Progenitor cell of endocrine pancreas (in vitro differentiated cells): ENCODE measurements around the gene KCNK15. TPM values are rescaled to one million over a fixed set of nuclear protein-coding genes. Genes with fewer than 3 reads are reported as not detected.
A peak's percentile ranks its signal among the peaks of the same experiment; 100 is the strongest.

Experiments
- DNase-seq: peaks from one replicate; pipeline ENCODE4 v3.0.0; 2021; ENCODE audit warnings: low spot score; ENCODE audit not compliant: unreplicated experiment
- H3K27ac Mint-ChIP-seq: 2 replicates; pipeline ENCODE4 v1.8.0; 2021; ENCODE audit warnings: mild to moderate bottlenecking, moderate library complexity, mixed read lengths
- H3K27me3 Mint-ChIP-seq: 2 replicates; pipeline ENCODE4 v1.8.0; 2021; ENCODE audit warnings: mixed read lengths
- H3K36me3 Mint-ChIP-seq: 2 replicates; pipeline ENCODE4 v1.8.0; 2022; ENCODE audit warnings: mixed read lengths; ENCODE audit not compliant: insufficient read depth
- H3K4me1 Mint-ChIP-seq: 2 replicates; pipeline ENCODE4 v1.8.0; 2021; ENCODE audit warnings: low read depth, mixed read lengths
- H3K4me3 Mint-ChIP-seq: 2 replicates; pipeline ENCODE4 v1.8.0; 2021; ENCODE audit warnings: low read depth, mild to moderate bottlenecking, moderate library complexity, mixed read lengths
- H3K9me3 Mint-ChIP-seq: 2 replicates; pipeline ENCODE4 v1.8.0; 2021; ENCODE audit warnings: low read depth, mixed read lengths
- CTCF ChIP-seq: fragments of 200-600 bp; sonication (generic); IDR thresholded peaks from one replicate; pipeline ENCODE4 v1.5.0; 2021; ENCODE audit warnings: antibody characterized with exemption, mild to moderate bottlenecking; ENCODE audit not compliant: unreplicated experiment
- total RNA-seq: library from RNA; stranded (reverse); gene quantifications from 2 replicates; pipeline ENCODE4 v1.2.1, GENCODE V29; 2021

Gene KCNK15
- total RNA-seq, 1 donor from 2014 or later: 0.22 TPM

GRCh38 chr20:44742304-44743079, 3.2 kb upstream of the KCNK15 start:
- Mint-ChIP-seq H3K4me3 (no peak overlapping the region), H3K36me3 (no peaks in the 10 kb centered on the region), H3K27me3 (peaks cover 54% of the 10 kb centered on the region), H3K9me3 (no peaks in the 10 kb centered on the region), H3K4me1 (peaks cover 11% of the 10 kb centered on the region), H3K27ac (no peak overlapping the region)
- TF ChIP-seq CTCF: no peak
- no peak for DNase-seq

GRCh38 chr20:44743080-44743701, 2.5 kb upstream of the KCNK15 start:
- Mint-ChIP-seq H3K27me3 (peaks cover 55% of the 10 kb centered on the region), H3K4me1 (peaks cover 11% of the 10 kb centered on the region), H3K36me3 (no peaks in the 10 kb centered on the region), H3K4me3 (no peak overlapping the region), H3K27ac (no peak overlapping the region), H3K9me3 (no peaks in the 10 kb centered on the region)
- no peak for TF ChIP-seq CTCF
- DNase-seq: no peak

GRCh38 chr20:44743916-44744655, 1.6 kb upstream of the KCNK15 start:
- peaks cover 62% of the 10 kb centered on the region for H3K27me3 Mint-ChIP-seq
- no peak overlapping the region for H3K27ac Mint-ChIP-seq

GRCh38 chr20:44745122-44745597, 505 bp upstream of the KCNK15 start:
- Mint-ChIP-seq H3K27ac (no peak overlapping the region), H3K4me1 (peaks cover 11% of the 10 kb centered on the region), H3K36me3 (no peaks in the 10 kb centered on the region), H3K9me3 (no peaks in the 10 kb centered on the region), H3K27me3 (peaks cover 69% of the 10 kb centered on the region), H3K4me3 (peak overlapping the region; percentile 31)
- no peak for DNase-seq
- no peak for TF ChIP-seq CTCF

More at GRCh38 chr20:44743916-44744655, 1.6 kb upstream of the KCNK15 start:
- H3K9me3 Mint-ChIP-seq: no peaks in the 10 kb centered on the region
- H3K36me3 Mint-ChIP-seq: no peaks in the 10 kb centered on the region
- DNase-seq: no peak
- H3K4me3 Mint-ChIP-seq: no peak overlapping the region
- peaks cover 11% of the 10 kb centered on the region for H3K4me1 Mint-ChIP-seq
- TF ChIP-seq CTCF: no peak
